SKM-1 (cell line): ENCODE measurements around the gene GPR62.

Experiments
- DNase-seq: peaks from one replicate; lab custom pipeline; 2025; ENCODE audit not compliant: unreplicated experiment; lab: John Stamatoyannopoulos, UW

GPR62 gene

DNA sequence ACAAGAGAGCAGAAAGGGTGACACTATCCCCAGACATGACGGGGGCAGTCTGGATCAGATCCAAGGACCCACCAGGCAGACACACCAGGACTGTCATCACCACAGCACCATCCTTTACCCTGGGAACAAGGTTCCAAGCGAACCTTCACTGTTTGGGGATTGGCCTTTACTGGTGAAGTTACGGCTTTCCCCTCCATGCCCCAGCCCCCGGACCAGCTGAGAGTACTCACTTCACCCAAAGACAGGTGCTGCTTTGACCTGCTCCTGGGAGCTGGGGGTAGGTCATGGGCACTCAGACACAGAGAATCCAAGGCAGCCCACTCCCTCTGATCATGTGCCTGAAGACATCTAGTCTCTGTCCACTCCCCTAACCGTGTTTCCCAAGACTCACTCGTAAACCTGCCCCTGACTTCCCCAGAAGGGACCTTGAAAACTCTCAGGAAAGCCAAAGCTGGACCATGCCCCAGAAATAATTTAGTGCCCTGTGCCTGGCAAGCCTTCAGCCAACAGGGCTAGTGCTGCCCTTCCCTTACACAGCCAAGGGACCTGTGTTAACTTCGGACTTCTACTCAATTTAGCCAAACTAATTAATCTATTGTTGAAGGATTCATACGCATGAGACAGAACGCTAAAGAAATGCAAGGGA is 16.3 kb upstream of the GPR62 start:
- no peak for DNase-seq

DNA sequence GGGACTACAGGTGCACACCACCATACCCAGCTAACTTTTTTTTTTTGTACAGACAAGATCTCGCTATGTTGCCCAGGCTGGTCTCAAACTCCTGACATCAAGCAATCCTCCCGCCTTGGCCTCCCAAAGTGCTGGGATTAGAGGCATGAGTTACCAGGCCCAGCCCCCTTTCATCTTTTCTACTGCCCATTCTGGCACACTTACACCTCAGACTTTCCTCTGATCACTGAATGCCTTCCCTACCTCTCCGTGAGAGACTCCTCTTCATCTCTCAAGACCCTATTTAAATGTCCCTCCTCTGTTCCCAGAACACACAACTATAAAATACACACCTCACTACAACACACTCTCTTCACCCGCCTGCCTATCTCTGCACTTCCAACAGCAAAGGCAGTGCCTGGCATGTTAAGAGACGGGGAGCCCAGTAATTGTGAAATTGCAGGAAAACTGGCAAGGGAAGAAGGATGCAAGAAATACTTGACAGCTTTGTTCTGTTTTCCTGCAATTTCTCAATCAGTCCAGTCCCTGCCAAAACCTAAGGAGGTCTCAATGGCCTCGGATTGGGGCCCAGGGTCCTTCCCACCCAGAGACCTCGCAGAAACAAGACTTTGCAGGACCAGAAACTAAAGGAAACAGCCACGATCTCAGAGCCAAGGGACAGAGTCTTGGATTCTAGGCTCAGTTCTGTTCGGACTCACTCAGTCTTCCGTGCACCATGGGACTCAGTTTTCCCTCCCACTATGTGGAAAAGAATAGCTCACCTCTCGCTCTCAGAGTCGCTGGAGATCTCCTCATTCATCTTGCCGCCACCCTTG is 14.3 kb upstream of the GPR62 start:
- DNase-seq: no peak

GRCh38 chr3:51941463-51941797 is 13.8 kb upstream of the GPR62 start:
- DNase-seq: no peak

GRCh38 chr3:51941798-51942602 is 13.2 kb upstream of the GPR62 start, which contains the start of the genes PARP3 and RRP9:
Gene PARP3 (plus strand): TSS chr3:51942363. CDS start chr3:51943356, 993 bp downstream.
Gene RRP9 (minus strand): TSS chr3:51941904. CDS start chr3:51941867, 37 bp downstream.
- DNase-seq: peak; percentile 100

GRCh38 chr3:51942603-51943450 is 12.4 kb upstream of the GPR62 start:
- no peak for DNase-seq

DNA sequence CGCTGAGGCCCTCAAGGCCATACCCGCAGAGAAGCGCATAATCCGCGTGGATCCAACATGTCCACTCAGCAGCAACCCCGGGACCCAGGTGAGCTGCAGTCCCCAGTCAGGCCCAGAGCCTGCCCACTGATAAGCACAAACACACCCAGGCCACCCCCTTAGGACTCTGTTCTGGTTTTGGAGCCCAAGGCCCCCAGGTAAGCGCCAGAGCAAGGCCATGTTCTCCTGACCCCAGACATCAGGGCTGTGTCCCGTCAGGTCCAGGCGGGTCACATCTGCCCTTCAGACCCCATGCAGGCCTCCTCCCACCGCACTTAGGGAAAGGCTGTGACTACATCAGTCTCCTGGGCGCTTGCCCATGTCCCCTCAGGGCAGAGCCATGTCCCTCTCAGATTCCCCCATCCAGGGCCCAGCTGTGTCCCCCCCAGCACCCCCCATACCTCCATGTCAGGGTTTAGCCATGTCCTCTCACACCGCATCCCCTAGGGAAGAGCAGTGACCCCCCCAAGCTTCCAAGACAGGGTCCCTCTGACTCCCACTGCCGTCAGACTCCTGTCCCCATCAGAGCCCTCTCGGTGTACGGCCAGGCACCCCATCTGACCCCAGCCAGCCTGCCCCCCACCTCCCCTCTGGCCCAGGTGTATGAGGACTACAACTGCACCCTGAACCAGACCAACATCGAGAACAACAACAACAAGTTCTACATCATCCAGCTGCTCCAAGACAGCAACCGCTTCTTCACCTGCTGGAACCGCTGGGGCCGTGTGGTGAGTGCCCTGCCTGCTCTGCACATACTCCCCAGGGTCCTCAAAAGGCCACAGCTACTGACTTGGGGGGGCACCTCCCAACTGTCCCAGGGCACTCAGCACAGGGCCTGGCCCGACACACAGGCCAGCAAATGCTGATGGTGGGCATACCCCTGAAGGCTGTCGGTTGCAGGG is 11.5 kb upstream of the GPR62 start:
- no peak for DNase-seq

- no peak for DNase-seq
These were observed 10.6 kb upstream of the GPR62 start for GRCh38 chr3:51944451-51945021.

GRCh38 chr3:51945031-51945840 is 9.9 kb upstream of the GPR62 start:
- DNase-seq: no peak

DNA sequence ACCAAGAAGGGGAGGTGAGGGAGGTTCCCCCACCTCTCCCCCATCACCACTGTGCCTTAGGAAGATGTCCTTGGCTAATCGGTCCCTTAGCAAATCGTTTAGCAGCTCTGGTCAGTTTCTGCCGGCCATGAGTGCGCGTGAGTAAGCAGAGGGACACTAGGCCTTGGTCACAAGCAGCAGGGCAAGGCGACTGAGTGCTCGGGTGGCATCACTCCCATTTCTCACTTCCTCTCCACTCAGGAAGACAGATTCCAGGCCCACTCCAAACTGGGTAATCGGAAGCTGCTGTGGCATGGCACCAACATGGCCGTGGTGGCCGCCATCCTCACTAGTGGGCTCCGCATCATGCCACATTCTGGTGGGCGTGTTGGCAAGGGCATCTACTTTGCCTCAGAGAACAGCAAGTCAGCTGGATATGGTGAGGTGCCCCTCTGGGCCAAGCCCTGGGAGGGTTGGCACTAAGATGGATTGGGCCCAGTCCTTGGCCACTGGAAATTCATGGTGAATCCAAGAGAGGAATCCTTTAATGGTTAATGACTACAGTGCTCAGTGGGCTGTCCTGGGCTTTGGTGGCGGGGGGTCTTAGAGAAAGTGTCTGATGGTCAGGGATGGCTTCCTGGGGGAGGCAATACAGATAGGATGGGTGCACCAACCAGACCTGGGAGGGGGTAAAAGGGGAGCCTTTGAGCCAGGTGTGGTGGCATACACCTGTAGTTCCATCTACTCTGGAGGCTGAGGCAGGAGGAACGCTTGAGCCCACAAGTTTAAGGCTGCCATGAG is 9.1 kb upstream of the GPR62 start:
- DNase-seq: no peak

- no peak for DNase-seq
These were observed 8.4 kb upstream of the GPR62 start for GRCh38 chr3:51946796-51947195.

DNA sequence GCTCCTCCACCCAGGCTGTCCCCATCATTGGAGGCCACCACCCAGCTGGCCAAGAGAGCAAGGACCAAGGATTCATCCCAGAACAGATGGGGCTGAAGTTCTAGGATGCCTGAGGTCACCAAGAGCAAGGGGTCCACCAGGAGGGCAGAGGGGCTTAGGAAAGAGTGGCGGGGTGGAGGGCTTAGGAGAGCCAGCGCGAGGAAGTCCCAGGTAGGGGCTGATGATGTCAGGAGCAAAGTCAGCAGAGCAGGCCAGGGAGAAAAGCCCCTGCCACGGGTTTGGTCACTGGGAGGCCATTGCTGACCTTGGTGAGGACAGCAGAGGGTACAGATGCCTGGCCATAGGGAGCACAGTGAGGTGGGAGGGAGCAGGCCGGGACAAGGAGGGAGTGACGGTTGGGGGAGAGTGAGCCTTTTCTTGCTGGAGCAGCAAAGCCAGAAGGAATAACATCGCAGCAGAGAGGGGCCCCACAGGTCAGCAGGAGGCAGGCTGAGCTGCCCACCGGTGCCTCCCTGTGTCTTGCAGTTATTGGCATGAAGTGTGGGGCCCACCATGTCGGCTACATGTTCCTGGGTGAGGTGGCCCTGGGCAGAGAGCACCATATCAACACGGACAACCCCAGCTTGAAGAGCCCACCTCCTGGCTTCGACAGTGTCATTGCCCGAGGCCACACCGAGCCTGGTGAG is 7.8 kb upstream of the GPR62 start:
- DNase-seq: no peak

- no peak for DNase-seq
These were observed 7.1 kb upstream of the GPR62 start for GRCh38 chr3:51948016-51948580.

- no peak for DNase-seq
These were observed 6.1 kb upstream of the GPR62 start for GRCh38 chr3:51949121-51949520.

GRCh38 chr3:51950899-51951298 is 4.3 kb upstream of the GPR62 start:
- no peak for DNase-seq

DNA sequence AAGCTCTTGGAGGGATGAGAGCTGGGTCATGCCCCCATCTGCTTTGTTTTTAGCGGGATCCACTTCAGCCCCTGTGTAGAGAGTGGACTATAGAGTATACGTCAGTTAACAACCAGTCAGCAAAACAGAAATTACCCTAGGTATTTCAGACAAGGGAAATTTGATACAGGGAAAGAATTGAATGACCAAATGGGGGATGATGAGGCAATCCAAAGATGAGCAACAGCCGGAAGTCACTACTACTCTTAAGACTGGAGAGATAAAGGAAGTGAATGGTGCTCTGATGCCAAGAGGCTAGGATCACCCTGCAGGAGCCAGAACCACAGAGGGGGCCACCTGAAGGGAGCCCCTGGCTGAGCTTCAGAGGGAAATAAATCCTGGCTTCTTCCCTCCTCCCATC is 1.7 kb upstream of the GPR62 start:
- DNase-seq: peak; percentile 77

- peak; percentile 54 for DNase-seq
These were observed 1.1 kb upstream of the GPR62 start for GRCh38 chr3:51954105-51954504.

DNA sequence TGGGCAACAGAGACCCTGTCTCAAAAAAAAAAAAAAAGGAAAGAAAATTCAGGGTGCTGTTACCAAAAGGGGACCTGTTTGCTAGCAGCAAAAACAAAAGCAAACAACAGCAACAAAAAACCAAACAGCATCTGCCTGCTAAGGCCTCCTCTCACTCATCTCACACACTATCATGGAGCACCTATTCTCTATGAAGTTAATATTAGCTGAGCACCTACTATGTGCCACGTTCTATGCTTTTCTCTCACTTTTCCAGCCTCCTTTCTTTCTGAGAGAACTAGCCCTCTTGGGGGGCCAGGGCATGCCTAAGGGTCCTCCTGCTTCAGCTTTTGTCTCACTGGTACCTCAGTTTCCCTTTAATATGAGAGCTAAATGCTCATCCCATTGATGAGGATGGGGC is 468 bp upstream of the GPR62 start:
- no peak for DNase-seq
